HCT116 (cell line): ENCODE measurements around the gene REN.

Experiments used
- CTCF ChIP-seq, 3 experiments: fragments of 200-600 bp in 1 of 3; sonication (generic) in 1 of 3; IDR thresholded peaks in 2 of 3; conservative IDR thresholded peaks in 1 of 3; 2 replicates each; pipeline ENCODE4 v1.5.1; 2012 to 2017; ENCODE audit warnings: low read depth in 2 of 3, low read length in 2 of 3, antibody characterized with exemption in 1 of 3, borderline replicate concordance in 1 of 3, control low read depth in 1 of 3, mild to moderate bottlenecking in 1 of 3, mixed read lengths in 1 of 3, mixed run types in 1 of 3, moderate library complexity in 1 of 3; ENCODE audit not compliant: insufficient read depth in 1 of 3
- EZH2 ChIP-seq: fragments of 200-600 bp; sonication (generic); IDR thresholded peaks from 2 replicates; pipeline ENCODE4 v1.6.1; 2017; ENCODE audit warnings: antibody characterized with exemption, mixed run types
- EZH2phosphoT487 ChIP-seq: fragments of 200-600 bp; IDR thresholded peaks from 2 replicates; pipeline ENCODE4 v1.6.1; 2018; ENCODE audit warnings: antibody characterized with exemption, borderline replicate concordance
- JUND ChIP-seq: IDR thresholded peaks from 2 replicates; pipeline ENCODE4 v1.6.1; 2012
- POLR2A ChIP-seq: IDR thresholded peaks from 2 replicates; pipeline ENCODE4 v1.7.0; 2011; ENCODE audit warnings: borderline replicate concordance; ENCODE audit not compliant: insufficient read depth, insufficient read length; ENCODE audit errors: extremely low read depth
- SIN3A ChIP-seq: IDR thresholded peaks from 2 replicates; pipeline ENCODE4 v1.6.1; 2012; ENCODE audit warnings: low read depth
- SRF ChIP-seq: IDR thresholded peaks from 2 replicates; pipeline ENCODE4 v1.6.1; 2012; ENCODE audit warnings: low read depth
- YY1 ChIP-seq: IDR thresholded peaks from 2 replicates; pipeline ENCODE4 v1.6.1; 2011; ENCODE audit warnings: low read length, low read depth, moderate library complexity, mild to moderate bottlenecking; ENCODE audit not compliant: insufficient replicate concordance; ENCODE audit errors: extremely low read depth

- TF ChIP-seq CTCF (IDR thresholded peaks at IDR 0.05 in 2 of 3, conservative IDR thresholded peaks at IDR 0.05 in 1 of 3; ENCODE audit: borderline replicate concordance in 1 of 3, insufficient read depth in 1 of 3, low read depth in 2 of 3, low read length in 2 of 3), result no peak
- no peak for TF ChIP-seq POLR2A
- no peak for TF ChIP-seq EZH2phosphoT487
- no peak for TF ChIP-seq JUND
- no peak for TF ChIP-seq EZH2
- TF ChIP-seq SIN3A, result no peak
- no peak for TF ChIP-seq SRF
- TF ChIP-seq YY1, result no peak
These were observed 51.0 kb downstream of the REN start for GRCh38 chr1:204115116-204115515.
